Loucy (cell line): ENCODE measurements around the gene UBE2O.

Experiments
- H2AFZ ChIP-seq: fragments of 200-600 bp; sonication (generic); 2 replicates; pipeline ENCODE4 v1.6.0; 2016; ENCODE audit warnings: antibody characterized with exemption, mild to moderate bottlenecking, low read length, moderate library complexity
- H3F3A ChIP-seq: fragments of 200-600 bp; 2 replicates; pipeline ENCODE4 v1.6.0; 2016; ENCODE audit warnings: antibody characterized with exemption, low read depth, mild to moderate bottlenecking
- H3K27me3 ChIP-seq: fragments of 200-600 bp; sonication (generic); 2 replicates; pipeline ENCODE4 v1.6.1; 2014; ENCODE audit warnings: low read length, mild to moderate bottlenecking; ENCODE audit not compliant: insufficient read depth, poor library complexity, severe bottlenecking
- H3K36me3 ChIP-seq: fragments of 200-600 bp; sonication (generic); 2 replicates; pipeline ENCODE4 v1.6.1; 2016; ENCODE audit warnings: low read length; ENCODE audit not compliant: insufficient read depth
- H3K4me1 ChIP-seq: fragments of 200-600 bp; sonication (generic); 2 replicates; pipeline ENCODE4 v1.5.1; 2014; ENCODE audit warnings: low read length, mild to moderate bottlenecking; ENCODE audit not compliant: insufficient read depth, poor library complexity, severe bottlenecking
- H3K4me2 ChIP-seq: fragments of 200-600 bp; sonication (generic); 2 replicates; pipeline ENCODE4 v1.6.0; 2014; ENCODE audit warnings: antibody characterized with exemption, low read length, low read depth, mild to moderate bottlenecking; ENCODE audit not compliant: poor library complexity, severe bottlenecking
- H3K4me3 ChIP-seq: fragments of 200-600 bp; sonication (generic); 2 replicates; pipeline ENCODE4 v1.5.1; 2014; ENCODE audit warnings: low read length, mild to moderate bottlenecking, mixed read lengths; ENCODE audit not compliant: poor library complexity, severe bottlenecking
- H3K79me2 ChIP-seq: fragments of 200-600 bp; sonication (generic); 2 replicates; pipeline ENCODE4 v1.6.1; 2014; ENCODE audit warnings: low read length; ENCODE audit not compliant: insufficient read depth
- H3K9ac ChIP-seq: fragments of 200-600 bp; sonication (generic); 2 replicates; pipeline ENCODE4 v1.6.0; 2014; ENCODE audit warnings: mild to moderate bottlenecking, low read depth, low read length, moderate library complexity; ENCODE audit not compliant: poor library complexity, severe bottlenecking
- H3K9me2 ChIP-seq: fragments of 200-600 bp; sonication (generic); replicated peaks from 2 replicates; pipeline ENCODE4 v1.6.1; 2016; ENCODE audit warnings: low read depth, low read length, mixed read lengths
- H3K9me3 ChIP-seq: fragments of 200-600 bp; sonication (generic); 2 replicates; pipeline ENCODE4 v1.6.1; 2014; ENCODE audit warnings: mild to moderate bottlenecking, antibody characterized with exemption, low read length, low read depth; ENCODE audit not compliant: insufficient read depth
- H4K20me1 ChIP-seq: fragments of 200-600 bp; sonication (generic); 2 replicates; pipeline ENCODE4 v1.6.0; 2014; ENCODE audit warnings: antibody characterized with exemption, low read length, mild to moderate bottlenecking; ENCODE audit not compliant: insufficient read depth, poor library complexity, severe bottlenecking
- EZH2phosphoT487 ChIP-seq: fragments of 200-600 bp; IDR thresholded peaks from 2 replicates; pipeline ENCODE4 v1.6.1; 2018; ENCODE audit warnings: antibody characterized with exemption, mild to moderate bottlenecking, moderate library complexity, borderline replicate concordance
- TF ChIP-seq, protein P1 (sequence below): fragments of 200-600 bp; sonication (generic); conservative IDR thresholded peaks from 2 replicates; pipeline ENCODE4 v1.5.1; 2014; ENCODE audit warnings: mild to moderate bottlenecking, antibody characterized with exemption, low read length

Gene UBE2O

DNA sequence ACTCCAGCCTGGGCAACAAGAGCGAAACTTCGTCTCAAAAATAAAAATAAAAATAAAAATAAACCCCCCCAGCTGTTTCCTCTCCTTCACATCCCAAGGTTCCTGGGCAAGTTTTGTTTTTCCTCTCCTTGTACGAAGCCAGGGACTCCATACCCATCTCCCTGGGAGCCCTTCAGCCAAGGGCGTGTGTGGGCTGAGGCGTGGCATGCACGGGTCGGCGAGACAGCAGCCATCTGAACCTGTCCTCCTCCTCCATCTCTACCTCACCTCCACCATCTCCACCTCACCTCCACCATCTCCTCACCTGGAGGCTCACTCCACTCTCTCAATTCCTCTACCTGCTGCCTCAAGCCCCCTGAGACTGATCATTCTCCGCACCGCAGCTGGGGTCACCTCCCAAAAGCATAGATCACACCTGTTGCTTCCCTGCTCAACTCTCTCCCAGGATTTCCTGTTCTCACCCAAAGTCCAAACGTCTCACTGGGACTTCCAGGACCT is 31.3 kb upstream of the UBE2O start:
- Histone ChIP-seq H3K27me3 (no peaks in the 10 kb centered on the region), H3K4me2 (no peak overlapping the region), H2AFZ (no peak overlapping the region), H3K36me3 (no peaks in the 10 kb centered on the region), H3F3A (no peaks in the 10 kb centered on the region), H3K4me1 (peaks cover 12% of the 10 kb centered on the region), H3K4me3 (no peak overlapping the region), H3K79me2 (no peaks in the 10 kb centered on the region), H4K20me1 (no peaks in the 10 kb centered on the region), H3K9me2 (no peaks in the 10 kb centered on the region), H3K9me3 (no peaks in the 10 kb centered on the region), H3K9ac (no peak overlapping the region)
- TF ChIP-seq, protein P1, sequence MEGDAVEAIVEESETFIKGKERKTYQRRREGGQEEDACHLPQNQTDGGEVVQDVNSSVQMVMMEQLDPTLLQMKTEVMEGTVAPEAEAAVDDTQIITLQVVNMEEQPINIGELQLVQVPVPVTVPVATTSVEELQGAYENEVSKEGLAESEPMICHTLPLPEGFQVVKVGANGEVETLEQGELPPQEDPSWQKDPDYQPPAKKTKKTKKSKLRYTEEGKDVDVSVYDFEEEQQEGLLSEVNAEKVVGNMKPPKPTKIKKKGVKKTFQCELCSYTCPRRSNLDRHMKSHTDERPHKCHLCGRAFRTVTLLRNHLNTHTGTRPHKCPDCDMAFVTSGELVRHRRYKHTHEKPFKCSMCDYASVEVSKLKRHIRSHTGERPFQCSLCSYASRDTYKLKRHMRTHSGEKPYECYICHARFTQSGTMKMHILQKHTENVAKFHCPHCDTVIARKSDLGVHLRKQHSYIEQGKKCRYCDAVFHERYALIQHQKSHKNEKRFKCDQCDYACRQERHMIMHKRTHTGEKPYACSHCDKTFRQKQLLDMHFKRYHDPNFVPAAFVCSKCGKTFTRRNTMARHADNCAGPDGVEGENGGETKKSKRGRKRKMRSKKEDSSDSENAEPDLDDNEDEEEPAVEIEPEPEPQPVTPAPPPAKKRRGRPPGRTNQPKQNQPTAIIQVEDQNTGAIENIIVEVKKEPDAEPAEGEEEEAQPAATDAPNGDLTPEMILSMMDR: no peak
- no peak for TF ChIP-seq EZH2phosphoT487

DNA sequence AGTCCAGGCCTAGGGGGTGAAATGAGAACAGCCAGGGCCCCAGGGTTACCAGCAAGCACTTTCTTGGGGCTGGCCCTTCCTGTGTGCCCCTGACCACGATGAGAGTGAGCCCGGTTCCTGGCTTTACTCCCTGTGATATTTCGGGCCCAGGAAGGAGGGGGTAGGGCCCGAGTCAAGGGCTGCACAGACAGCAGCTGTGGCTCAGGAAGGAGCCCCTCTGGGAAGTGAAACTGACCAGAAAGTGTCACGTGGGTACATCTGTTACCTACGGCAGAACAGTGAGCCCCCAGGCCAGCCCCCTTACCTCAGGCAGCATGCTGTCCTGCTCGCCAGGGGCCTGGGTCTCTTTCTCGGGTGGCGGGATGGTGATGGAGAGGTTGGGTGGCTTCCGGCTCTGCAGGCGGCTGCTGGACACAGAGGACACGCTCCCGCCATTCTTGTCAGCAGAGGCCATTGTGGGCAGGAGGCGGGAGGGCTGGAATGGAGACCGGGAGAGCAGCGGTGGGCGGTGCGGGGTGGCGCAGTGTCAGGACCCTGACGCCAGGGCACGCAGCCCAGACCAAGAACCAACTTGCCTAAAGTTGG is 28.2 kb upstream of the UBE2O start:
- Histone ChIP-seq H3K4me1 (peaks cover 12% of the 10 kb centered on the region), H2AFZ (peak overlapping the region; percentile 4), H3K4me2 (peak overlapping the region; percentile 74), H4K20me1 (no peaks in the 10 kb centered on the region), H3K9me3 (no peaks in the 10 kb centered on the region), H3K79me2 (no peaks in the 10 kb centered on the region), H3F3A (no peaks in the 10 kb centered on the region), H3K36me3 (no peaks in the 10 kb centered on the region), H3K27me3 (no peaks in the 10 kb centered on the region), H3K9ac (peak overlapping the region; percentile 63), H3K4me3 (peak overlapping the region; percentile 54), H3K9me2 (no peaks in the 10 kb centered on the region)
- TF ChIP-seq, protein P1: no peak
- no peak for TF ChIP-seq EZH2phosphoT487

DNA sequence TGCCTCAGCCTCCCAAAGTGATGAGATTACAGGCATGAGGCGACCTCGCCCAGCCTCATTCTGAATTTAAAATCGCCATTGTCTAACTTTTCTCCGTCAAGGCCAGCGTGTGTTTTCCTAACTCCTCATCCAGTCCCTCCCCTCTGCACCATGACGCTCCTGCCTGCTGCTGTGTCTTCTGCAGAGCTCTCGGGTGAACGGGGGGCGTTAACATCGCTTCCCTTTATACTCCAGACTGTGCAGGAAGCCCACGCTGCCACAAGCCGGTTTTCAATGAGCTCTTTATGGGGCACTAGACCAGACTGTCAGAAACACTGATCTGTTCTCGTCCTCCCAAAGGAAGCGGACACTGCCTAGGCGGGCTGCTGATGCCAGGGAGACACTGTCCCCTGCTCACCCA is 27.7 kb upstream of the UBE2O start:
- Histone ChIP-seq H3K4me1 (peaks cover 12% of the 10 kb centered on the region), H3K9me2 (no peaks in the 10 kb centered on the region), H3K4me2 (peak overlapping the region; percentile 74), H3K9ac (peak overlapping the region; percentile 63), H3F3A (no peaks in the 10 kb centered on the region), H2AFZ (peak overlapping the region; percentile 4), H3K4me3 (peak overlapping the region; percentile 54), H3K36me3 (no peaks in the 10 kb centered on the region), H3K27me3 (no peaks in the 10 kb centered on the region), H3K79me2 (no peaks in the 10 kb centered on the region), H4K20me1 (no peaks in the 10 kb centered on the region), H3K9me3 (no peaks in the 10 kb centered on the region)
- TF ChIP-seq EZH2phosphoT487: no peak
- TF ChIP-seq, protein P1: no peak
